ENCODE data around the gene PLEKHG3.

PLEKHG3 gene

GRCh38 chr14:64788706-64789105 lies 84.5 kb downstream of the PLEKHG3 start:
- Histone ChIP-seq H3K4me3 (ENCODE audit: low read length, poor library complexity, severe bottlenecking) (no peak overlapping the region), H2AFZ (ENCODE audit: low read length) (no peak overlapping the region), H3K9me3 (ENCODE audit: insufficient read depth, low read depth, low read length) (no peaks in the 10 kb centered on the region), H3K9me2 (replicated peaks; ENCODE audit: low read depth, low read length) (no peaks in the 10 kb centered on the region), H3K4me2 (ENCODE audit: low read depth, low read length, poor library complexity, severe bottlenecking) (no peak overlapping the region), H3K79me2 (ENCODE audit: insufficient read depth, low read length) (no peaks in the 10 kb centered on the region), H3K27me3 (ENCODE audit: insufficient read depth, low read length, poor library complexity, severe bottlenecking) (no peaks in the 10 kb centered on the region), H3K4me1 (ENCODE audit: insufficient read depth, low read length, poor library complexity, severe bottlenecking) (no peaks in the 10 kb centered on the region), H3F3A (ENCODE audit: low read depth) (no peaks in the 10 kb centered on the region), H3K9ac (ENCODE audit: low read depth, low read length, poor library complexity, severe bottlenecking) (no peak overlapping the region), H4K20me1 (ENCODE audit: insufficient read depth, low read length, poor library complexity, severe bottlenecking) (no peaks in the 10 kb centered on the region), H3K36me3 (ENCODE audit: insufficient read depth, low read length) (no peaks in the 10 kb centered on the region)
- no peak for TF ChIP-seq CTCF (conservative IDR thresholded peaks at IDR 0.05; ENCODE audit: low read length)
- TF ChIP-seq EZH2phosphoT487 (IDR thresholded peaks at IDR 0.05; ENCODE audit: borderline replicate concordance): no peak

- H3K4me2 ChIP-seq (ENCODE audit: low read depth, low read length, poor library complexity, severe bottlenecking): no peak overlapping the region
- no peaks in the 10 kb centered on the region for H3F3A ChIP-seq (ENCODE audit: low read depth)
- H3K9me2 ChIP-seq (replicated peaks; ENCODE audit: low read depth, low read length): no peaks in the 10 kb centered on the region
These were observed 85.5 kb downstream of the PLEKHG3 start for GRCh38 chr14:64789696-64790095.

GRCh38 chr14:64790478-64790877 lies 86.3 kb downstream of the PLEKHG3 start:
- H3K9me3 ChIP-seq (ENCODE audit: insufficient read depth, low read depth, low read length): no peaks in the 10 kb centered on the region
- H3K27me3 ChIP-seq (ENCODE audit: insufficient read depth, low read length, poor library complexity, severe bottlenecking): no peaks in the 10 kb centered on the region
- no peak overlapping the region for H3K9ac ChIP-seq (ENCODE audit: low read depth, low read length, poor library complexity, severe bottlenecking)
- no peaks in the 10 kb centered on the region for H3K4me1 ChIP-seq (ENCODE audit: insufficient read depth, low read length, poor library complexity, severe bottlenecking)
- no peak overlapping the region for H3K4me3 ChIP-seq (ENCODE audit: low read length, poor library complexity, severe bottlenecking)
- TF ChIP-seq CTCF (conservative IDR thresholded peaks at IDR 0.05; ENCODE audit: low read length): no peak
- TF ChIP-seq EZH2phosphoT487 (IDR thresholded peaks at IDR 0.05; ENCODE audit: borderline replicate concordance): no peak
- no peaks in the 10 kb centered on the region for H3K9me2 ChIP-seq (replicated peaks; ENCODE audit: low read depth, low read length)
- no peaks in the 10 kb centered on the region for H3F3A ChIP-seq (ENCODE audit: low read depth)
- H3K79me2 ChIP-seq (ENCODE audit: insufficient read depth, low read length): no peaks in the 10 kb centered on the region
- H2AFZ ChIP-seq (ENCODE audit: low read length): no peak overlapping the region
- no peak overlapping the region for H3K4me2 ChIP-seq (ENCODE audit: low read depth, low read length, poor library complexity, severe bottlenecking)
- no peaks in the 10 kb centered on the region for H4K20me1 ChIP-seq (ENCODE audit: insufficient read depth, low read length, poor library complexity, severe bottlenecking)
- no peaks in the 10 kb centered on the region for H3K36me3 ChIP-seq (ENCODE audit: insufficient read depth, low read length)

More at GRCh38 chr14:64789696-64790095, 85.5 kb downstream of the PLEKHG3 start:
- Histone ChIP-seq H3K79me2 (ENCODE audit: insufficient read depth, low read length) (no peaks in the 10 kb centered on the region), H2AFZ (ENCODE audit: low read length) (no peak overlapping the region), H3K4me3 (ENCODE audit: low read length, poor library complexity, severe bottlenecking) (no peak overlapping the region), H3K9ac (ENCODE audit: low read depth, low read length, poor library complexity, severe bottlenecking) (no peak overlapping the region), H3K27me3 (ENCODE audit: insufficient read depth, low read length, poor library complexity, severe bottlenecking) (no peaks in the 10 kb centered on the region), H4K20me1 (ENCODE audit: insufficient read depth, low read length, poor library complexity, severe bottlenecking) (no peaks in the 10 kb centered on the region), H3K4me1 (ENCODE audit: insufficient read depth, low read length, poor library complexity, severe bottlenecking) (no peaks in the 10 kb centered on the region), H3K9me3 (ENCODE audit: insufficient read depth, low read depth, low read length) (no peaks in the 10 kb centered on the region), H3K36me3 (ENCODE audit: insufficient read depth, low read length) (no peaks in the 10 kb centered on the region)
- TF ChIP-seq CTCF (conservative IDR thresholded peaks at IDR 0.05; ENCODE audit: low read length): no peak
- no peak for TF ChIP-seq EZH2phosphoT487 (IDR thresholded peaks at IDR 0.05; ENCODE audit: borderline replicate concordance)

Data from Loucy (cell line).